Hematopoietic multipotent progenitor cell treated with erythropoietin and hydrocortisone succinate and interleukin-3 and kit ligand, for 4 days (in vitro differentiated cells): ENCODE results near the gene RPL26.
"Not testable (repeated sequence)": the region's sequence is repeated elsewhere in the genome, so short reads cannot be mapped to it uniquely, and the experiment has no call there.

Experiments used
- DNase-seq: peaks from one replicate; pipeline ENCODE4 v3.0.0-alpha.2; 2015

Gene RPL26

GRCh38 chr17:8362651-8363332 lies 20.2 kb downstream of the RPL26 start:
- DNase-seq = no peak

DNA sequence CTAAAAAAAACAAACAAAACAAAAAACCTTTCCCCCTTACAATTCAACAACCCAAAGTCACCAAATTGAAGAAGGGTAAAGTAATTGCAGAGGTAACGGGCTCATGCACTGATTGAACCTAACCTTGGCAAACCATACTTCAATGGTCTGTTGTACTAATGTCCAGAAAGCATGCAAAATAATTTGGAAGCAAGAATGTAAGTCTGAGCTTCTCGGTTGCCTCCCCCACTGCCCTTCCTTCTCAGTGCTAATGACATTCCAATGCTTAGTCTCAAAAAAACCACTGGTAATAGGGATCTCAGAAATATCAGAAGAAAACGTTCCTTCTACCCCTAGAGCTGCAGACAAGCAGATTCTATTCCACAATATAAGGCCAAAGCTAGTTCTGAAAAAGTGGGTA lies 22.2 kb downstream of the RPL26 start:
- no peak for DNase-seq

DNA sequence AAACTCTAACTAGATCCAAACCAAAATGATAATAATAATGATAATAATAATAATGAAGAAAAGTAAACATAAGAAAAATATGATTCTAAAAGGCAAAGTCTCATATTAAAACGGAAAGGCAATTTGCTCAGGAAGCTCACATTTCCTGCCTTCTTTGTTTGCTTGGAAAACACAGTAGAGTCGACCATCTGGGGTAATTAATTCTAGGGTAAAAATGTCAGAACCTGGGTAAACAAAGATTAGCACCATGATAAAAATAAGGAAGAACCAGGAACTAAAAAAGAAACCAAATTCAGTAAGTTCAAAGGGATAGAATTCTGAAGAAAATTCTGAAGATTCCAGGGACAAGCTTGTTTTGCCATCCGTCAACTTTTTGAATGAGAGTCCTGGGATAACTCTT lies 22.7 kb downstream of the RPL26 start:
- DNase-seq = no peak

DNA sequence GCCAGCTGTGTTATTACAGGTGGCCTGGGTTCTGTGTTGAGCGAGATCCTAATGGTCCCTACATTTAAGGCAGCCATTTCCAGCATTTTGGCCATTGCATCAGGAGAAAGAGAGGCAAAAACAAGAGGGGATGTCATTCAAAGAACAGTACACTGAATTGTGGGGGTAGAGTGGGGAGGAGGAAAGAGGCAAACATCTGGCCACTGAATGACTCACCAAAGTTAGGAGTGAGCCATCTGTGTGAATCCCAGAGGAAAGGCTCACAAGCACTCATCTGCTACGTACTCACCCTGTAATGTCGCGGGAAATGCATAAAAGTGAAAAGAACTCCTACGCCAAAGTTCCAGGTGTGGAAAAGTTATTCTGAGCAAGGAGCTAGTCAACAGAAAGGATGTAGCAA lies 23.2 kb downstream of the RPL26 start:
- no peak for DNase-seq

DNA sequence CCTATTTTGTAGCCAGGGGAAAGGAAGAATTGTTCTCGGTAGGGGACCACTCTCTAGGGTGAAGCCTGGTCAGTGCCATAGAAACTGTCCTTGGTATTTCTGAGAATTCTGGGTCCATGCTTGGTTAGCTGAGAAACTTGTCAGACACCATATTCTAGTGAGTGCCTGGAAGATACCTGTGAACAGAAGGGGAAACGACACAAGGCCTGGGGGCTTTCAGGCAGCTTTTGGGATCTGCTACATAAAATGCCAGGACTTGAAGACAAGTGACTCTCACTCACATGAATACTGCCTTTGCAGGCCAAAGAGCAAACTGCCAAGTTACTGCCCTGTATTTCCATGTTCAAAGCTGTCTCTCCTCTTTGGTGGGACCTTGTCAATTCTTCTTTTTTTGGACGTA lies 25.1 kb downstream of the RPL26 start:
- no peak for DNase-seq

GRCh38 chr17:8354236-8354635 lies 28.8 kb downstream of the RPL26 start:
- DNase-seq = no peak

DNA sequence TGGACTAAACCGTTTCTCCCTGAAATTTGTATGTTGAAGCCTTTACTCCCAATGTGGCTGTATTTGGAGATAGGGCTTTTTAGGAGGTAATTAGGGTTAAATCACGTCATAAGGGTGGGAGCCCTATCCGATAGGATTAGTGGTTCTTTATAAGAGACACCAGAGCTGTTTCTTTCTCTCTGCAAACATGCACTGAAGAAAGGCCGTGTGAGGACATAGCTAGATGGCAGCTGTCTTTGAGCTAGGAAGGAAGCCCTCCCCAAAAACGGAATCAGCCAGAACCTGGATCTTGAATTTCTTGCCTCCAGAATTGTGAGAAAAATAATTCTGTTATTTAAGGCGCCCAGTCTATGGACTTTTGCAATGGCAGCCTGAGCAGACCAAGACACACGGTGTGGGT lies 29.3 kb downstream of the RPL26 start:
- DNase-seq = no peak

DNA sequence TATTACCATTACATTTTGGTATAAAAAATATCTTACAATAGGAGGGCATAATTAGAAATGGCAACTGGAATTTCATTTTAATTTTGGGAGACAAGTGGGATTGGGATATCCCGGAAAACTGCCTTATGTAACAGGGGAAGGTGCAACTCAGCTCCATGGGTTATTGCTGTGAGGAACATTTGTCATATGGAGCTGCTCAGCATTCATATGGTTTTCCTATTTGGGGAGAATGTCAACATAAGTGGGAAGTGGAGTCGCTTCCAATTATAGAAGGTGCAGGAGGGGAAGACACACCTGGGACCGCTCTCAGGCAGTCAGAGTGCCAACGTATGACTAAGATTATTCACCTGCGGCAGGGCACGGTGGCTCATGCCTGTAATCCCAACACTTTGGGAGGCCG lies 32.7 kb downstream of the RPL26 start:
- DNase-seq = no peak

- not testable (repeated sequence) for DNase-seq
Observed at GRCh38 chr17:8347001-8347400, 36.0 kb downstream of the RPL26 start.

DNA sequence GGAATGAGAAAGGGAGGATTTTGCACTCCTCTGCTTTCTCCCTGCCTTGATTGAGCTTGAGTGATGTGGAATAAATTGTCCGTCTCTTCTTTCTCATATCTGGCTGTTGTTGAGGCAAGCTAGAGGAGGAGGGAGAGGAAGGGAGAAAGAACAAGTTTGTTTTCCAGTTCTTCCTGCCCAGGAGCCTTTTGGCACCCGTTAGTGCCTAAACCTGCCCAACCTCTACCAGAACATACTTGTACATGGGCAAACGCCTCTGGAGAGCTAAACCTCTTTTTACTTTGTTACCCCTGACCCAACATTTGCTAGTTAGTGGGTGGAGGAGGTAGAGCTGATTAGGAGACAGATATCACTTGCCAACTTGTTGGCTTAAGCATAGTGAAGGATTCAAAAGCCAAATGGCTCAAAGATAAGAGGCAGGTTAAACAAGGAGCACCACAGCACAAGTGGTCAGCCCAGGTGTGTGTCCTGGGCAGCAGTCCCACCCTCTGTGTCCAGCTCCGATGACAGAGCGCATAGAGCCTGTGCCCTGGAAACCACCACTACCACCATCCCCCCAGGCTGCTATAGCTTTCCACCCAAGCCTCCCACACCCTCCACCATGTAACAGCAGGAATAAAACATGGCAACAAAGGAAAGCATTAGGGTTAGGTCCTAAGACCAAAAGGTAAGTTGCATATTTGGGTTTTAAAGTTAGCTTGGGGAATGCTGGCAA lies 36.9 kb downstream of the RPL26 start:
- DNase-seq = no peak

DNA sequence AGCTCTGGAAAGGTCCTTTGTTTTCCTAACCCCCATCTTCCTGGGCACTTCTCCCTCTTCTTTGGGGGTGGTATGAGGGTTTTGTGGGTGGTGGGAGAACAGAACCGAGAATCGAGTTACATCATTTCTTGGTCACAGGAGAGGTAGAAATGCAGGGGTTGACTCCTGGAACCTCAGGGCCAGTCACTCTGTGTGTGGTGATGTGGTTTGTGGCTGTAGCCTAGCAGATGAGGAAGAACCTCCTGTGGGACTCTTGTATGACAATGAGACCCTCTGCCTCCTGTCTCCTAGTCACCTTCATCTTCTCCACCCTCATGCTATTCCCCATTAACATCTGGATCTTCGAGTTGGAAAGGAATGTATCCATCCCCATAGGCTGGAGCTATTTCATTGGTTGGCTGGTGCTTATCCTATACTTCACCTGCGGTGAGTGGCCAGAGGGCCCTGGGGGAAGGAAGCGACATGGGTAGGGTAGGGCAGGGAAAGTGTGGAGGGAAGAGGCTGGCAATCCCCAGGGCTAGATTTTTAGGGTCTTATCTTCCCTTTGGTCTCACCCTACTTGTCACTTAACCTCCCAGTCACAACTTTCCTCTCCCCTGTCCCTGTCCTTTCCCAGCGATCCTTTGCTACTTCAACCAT lies 37.8 kb downstream of the RPL26 start:
- peak; percentile 69 for DNase-seq

DNA sequence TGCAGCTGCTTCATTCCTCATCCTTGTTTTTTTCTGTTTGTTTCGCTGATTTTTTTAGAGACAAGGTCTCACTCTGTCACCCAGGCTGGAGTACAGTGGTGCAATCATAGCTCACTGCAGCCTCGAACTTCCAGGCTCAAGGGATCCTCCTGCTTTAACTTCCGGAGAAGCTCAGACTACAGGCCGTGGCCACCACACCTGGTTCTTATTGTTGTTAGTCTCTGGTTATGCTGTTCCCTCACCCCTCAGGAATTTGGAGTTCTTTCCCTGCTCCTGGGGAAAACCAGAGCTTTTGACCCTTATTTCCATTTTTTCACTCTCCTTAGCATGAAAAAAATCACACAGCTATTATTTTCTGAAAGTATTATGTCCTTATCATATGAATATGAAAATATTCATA lies 41.5 kb downstream of the RPL26 start:
- no peak for DNase-seq

- DNase-seq = no peak
Observed at GRCh38 chr17:8339540-8339939, 43.5 kb downstream of the RPL26 start, which contains the start of gene ODF4. ODF4 (plus strand) TSS chr17:8339840; CDS start chr17:8340052, 212 bp downstream.

DNA sequence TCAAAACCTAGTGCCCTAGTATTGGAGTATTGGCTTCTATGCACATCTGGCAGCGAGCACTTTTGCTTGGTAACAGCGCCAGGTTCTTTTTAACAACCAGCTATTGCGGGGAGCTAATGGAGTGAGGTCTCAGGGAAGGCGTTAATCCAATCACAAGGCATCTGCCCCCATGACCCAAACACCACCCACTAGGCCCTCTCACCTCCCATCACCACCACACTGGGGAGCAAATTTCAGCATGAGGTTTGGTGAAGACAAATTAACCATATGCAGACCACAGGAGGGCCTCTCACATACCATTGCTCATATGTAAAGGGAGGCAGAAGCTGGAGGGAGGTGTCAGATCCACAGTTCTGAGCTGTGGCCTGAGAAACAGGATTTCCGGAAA lies 44.2 kb downstream of the RPL26 start:
- no peak for DNase-seq

GRCh38 chr17:8337802-8338752 lies 44.9 kb downstream of the RPL26 start:
- peak; percentile 85 for DNase-seq

- DNase-seq = no peak
Observed at GRCh38 chr17:8333281-8333680, 49.7 kb downstream of the RPL26 start.

DNA sequence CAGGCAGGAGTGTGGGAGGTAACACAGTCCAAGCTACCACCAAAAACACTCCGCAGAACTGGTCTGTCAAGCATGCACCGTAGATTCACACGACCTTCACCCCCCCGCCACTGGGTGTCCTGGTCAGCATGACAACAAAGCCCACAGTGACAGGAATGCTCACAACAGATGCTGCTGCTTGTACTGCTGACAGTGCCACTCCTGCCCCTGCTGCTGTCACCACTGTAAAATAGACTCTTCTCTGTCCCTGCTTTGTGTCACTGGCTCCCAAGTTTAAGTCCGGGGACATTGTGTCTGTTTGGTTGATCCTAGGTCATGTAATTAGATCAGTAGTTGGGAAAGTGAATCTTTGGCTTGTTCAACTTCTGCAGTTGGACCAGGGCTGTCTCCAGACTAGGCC lies 50.3 kb downstream of the RPL26 start:
- no peak for DNase-seq

- no peak for DNase-seq
Observed at GRCh38 chr17:8332128-8332527, 50.9 kb downstream of the RPL26 start.
